IPS-18c (cell line): ENCODE measurements around the gene GAPDH.
A peak's percentile ranks its signal among the peaks of the same experiment; 100 is the strongest.
"Not testable (repeated sequence)": the region's sequence is repeated elsewhere in the genome, so short reads cannot be mapped to it uniquely, and the experiment has no call there.

ENCODE experiments used
- H3K4me3 ChIP-seq: 2 replicates; pipeline ENCODE4 v1.7.0; 2013; ENCODE audit warnings: low read depth, mild to moderate bottlenecking, low read length, moderate library complexity; ENCODE audit not compliant: insufficient read depth
- H3K9me3 ChIP-seq: one replicate; pipeline ENCODE4 v1.6.1; 2013; ENCODE audit warnings: mild to moderate bottlenecking, low read length, moderate library complexity; ENCODE audit not compliant: control insufficient read depth, insufficient read depth

GAPDH gene

DNA sequence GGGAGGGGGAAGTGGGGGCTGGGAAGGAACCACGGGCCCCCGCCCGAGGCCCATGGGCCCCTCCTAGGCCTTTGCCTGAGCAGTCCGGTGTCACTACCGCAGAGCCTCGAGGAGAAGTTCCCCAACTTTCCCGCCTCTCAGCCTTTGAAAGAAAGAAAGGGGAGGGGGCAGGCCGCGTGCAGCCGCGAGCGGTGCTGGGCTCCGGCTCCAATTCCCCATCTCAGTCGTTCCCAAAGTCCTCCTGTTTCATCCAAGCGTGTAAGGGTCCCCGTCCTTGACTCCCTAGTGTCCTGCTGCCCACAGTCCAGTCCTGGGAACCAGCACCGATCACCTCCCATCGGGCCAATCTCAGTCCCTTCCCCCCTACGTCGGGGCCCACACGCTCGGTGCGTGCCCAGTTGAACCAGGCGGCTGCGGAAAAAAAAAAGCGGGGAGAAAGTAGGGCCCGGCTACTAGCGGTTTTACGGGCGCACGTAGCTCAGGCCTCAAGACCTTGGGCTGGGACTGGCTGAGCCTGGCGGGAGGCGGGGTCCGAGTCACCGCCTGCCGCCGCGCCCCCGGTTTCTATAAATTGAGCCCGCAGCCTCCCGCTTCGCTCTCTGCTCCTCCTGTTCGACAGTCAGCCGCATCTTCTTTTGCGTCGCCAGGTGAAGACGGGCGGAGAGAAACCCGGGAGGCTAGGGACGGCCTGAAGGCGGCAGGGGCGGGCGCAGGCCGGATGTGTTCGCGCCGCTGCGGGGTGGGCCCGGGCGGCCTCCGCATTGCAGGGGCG is at the start of gene GAPDH:
Gene GAPDH, plus strand, starts transcription at position 595 of the 772 bp plus-strand sequence. CDS start 316 bp downstream, outside the sequence.
- peaks cover 3% of the 10 kb centered on the region for H3K9me3 ChIP-seq
- H3K4me3 ChIP-seq = peak within 1 kb of the TSS; percentile 98

DNA sequence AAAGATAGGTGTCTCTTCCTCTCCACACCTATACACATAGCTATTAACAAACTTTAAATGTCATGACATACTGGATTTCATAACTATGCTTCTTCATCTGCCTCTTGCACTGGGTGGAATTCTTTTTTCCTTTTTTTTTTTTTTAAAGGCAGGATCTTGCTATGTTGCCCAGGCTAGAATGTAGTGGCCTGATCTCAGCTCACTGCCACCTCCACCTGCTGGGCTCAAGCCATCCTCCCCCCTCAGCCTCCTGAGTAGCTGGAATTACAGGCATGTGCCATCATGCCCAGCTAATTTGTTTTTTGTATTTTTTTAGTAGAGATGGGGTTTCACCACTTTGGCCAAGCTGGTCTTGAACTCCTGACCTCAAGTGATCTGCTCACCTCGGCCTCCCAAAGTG is 46.1 kb upstream of the GAPDH start:
- H3K9me3 ChIP-seq = no peaks in the 10 kb centered on the region
- H3K4me3 ChIP-seq = no peak overlapping the region

DNA sequence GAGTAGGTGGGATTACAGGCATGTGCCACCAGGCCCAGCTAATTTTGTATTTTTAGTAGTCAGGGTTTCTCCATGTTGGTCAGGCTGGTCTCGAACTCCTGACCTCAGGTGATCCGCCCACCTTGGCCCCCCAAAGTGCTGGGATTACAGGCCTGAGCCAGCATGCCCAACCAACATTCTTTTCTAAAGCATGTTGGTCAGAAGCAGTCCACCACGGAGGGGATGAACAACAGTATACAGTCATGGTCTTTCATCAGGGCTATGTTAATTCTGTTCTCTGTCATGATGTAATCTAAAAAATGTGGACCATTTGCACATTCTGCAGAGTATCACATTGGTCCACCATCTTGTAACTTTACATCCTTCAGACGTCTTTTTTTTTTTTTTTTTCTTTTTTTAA is 44.9 kb upstream of the GAPDH start:
- no peak overlapping the region for H3K4me3 ChIP-seq
- no peaks in the 10 kb centered on the region for H3K9me3 ChIP-seq

DNA sequence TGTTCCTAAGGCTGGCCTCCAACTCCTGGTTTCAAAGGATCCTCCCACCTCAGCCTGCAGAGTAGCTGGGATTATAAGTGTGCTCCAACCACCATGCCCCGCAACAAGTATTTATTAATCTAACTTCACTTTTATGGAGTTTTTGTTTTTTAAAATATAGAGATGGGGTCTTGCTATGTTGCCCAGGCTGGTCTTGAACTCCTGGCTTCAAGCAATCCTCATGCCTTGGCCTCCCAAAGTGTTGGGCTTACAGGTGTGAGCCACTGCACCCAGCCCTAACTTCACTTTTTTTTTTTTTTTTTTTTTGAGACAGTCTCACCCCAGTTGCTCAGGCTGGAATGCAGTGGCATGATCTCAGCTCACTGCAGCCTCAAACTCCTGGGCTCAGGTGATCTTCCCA is 43.6 kb upstream of the GAPDH start:
- not testable (repeated sequence) for H3K9me3 ChIP-seq, H3K4me3 ChIP-seq

DNA sequence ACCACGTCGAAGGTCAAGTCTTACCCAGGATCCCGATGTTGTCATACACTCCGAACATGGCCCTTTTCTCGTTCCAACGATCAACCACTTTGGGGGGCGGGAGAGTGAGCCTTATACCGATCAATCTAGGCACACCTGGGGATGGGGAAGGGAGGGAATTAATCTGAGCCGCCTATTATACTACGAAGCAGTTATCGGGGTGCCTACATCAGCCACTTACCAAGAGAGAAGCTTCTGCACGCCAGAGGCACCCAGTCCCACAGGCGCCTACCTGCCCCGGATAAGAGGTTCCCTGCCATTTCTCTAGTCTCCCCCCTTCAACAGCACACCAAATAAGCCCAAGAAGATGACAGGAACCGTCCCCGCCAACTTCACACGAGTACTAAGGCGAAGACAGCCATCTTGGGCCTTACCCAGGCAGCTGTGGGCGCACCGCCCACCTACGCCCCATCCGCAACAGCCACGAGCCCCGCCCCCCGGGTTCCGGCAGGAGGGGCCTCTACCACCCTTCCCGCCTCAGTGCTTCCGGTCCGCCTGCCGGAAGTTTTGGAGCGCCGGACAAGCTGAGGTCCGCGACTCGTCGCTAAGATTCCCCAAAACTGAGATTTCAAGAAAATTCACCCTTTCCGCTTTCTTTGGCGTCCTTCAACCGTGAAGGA is 41.4 kb upstream of the GAPDH start, which contains the start of gene MRPL51:
Gene MRPL51, minus strand, starts transcription at position 425 of the 659 bp plus-strand sequence. Its CDS starts 126 bp downstream, at position 299.
- H3K9me3 ChIP-seq = no peaks in the 10 kb centered on the region
- peak within 1 kb of the TSS; percentile 98 for H3K4me3 ChIP-seq

DNA sequence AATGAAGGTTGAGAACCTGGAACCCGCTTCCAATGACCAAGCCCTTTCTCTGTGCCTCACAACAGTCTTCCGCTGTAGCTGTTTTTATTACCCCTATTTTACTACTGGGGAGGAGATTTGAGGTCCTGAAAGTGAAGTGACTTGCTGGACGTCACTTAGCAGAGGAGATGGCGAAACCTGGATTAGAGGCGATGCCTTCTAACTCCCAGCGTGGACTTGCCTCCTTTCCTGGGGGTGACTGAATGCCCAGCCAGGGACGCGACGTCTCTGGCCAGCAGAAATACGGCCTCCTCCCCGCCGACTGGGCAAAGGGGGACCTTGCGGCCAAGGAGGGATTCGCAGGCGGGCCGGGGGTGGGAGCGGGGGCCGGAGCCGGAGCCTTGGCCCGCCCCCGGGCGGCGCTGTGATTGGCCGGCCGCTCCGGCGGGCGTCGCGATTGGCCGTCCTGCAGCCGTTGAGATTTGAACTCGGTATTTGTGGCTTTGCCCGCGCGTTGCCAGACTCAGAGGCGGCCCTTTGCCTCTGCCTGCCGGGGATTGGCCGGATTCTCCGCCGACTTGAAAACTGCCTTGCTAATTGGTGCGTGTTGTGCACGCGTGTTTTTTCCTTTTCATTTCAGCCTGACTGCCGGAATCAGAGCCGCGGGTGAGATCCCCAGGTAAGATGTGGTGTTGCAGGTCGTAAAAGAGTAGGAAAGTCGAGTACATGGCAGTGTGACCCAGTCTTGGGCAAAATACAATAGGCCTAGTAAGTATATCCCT is 40.6 kb upstream of the GAPDH start, which contains the start of gene NCAPD2:
Gene NCAPD2, plus strand, starts transcription at position 606 of the 761 bp plus-strand sequence. CDS start 997 bp downstream, outside the sequence.
- Histone ChIP-seq H3K4me3 (peak within 1 kb of the TSS; percentile 98), H3K9me3 (no peaks in the 10 kb centered on the region)

DNA sequence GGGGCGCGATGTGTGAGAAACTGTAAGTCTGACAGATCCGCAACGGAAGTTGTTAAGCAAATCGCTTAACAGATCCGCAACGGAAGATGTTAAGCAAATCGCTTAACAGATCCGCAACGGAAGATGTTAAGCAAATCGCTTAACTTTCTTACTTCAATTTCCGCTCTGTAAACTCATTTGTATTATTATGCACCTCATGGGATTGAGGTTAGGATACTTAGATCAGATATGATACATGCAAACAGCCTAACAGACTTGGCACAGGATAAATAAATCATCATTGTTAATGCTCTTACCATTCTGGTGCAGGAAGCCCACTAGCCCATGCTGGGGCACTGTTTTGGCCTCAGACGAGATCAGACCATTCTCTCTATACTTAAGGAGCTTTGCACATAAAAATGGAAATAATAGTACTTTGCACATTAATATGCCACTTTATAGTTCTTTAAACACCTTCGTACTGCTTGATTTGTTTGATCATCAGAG is 40.0 kb upstream of the GAPDH start:
- peak overlapping the region; percentile 98 for H3K4me3 ChIP-seq

DNA sequence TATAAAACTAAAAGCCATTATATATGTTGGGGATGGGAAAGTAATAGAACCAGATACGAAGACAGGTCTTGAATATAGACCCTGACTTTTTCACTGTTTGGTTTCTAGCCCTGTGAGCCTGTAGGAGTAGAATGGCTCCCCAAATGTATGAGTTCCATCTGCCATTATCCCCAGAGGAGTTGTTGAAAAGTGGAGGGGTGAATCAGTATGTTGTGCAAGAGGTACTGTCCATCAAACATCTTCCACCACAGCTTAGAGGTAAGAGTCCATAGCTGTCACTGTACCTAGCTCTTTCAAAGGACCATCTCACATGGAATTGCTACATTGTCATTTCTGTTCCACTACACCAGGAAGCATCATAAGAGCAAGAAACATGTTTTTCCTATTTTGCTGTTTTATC is 39.3 kb upstream of the GAPDH start:
- Histone ChIP-seq H3K9me3 (no peaks in the 10 kb centered on the region), H3K4me3 (peak overlapping the region; percentile 98; the same call in 1 of the 2 replicates)

More for the DNA sequence above, 40.0 kb upstream of the GAPDH start:
- H3K9me3 ChIP-seq = no peaks in the 10 kb centered on the region

DNA sequence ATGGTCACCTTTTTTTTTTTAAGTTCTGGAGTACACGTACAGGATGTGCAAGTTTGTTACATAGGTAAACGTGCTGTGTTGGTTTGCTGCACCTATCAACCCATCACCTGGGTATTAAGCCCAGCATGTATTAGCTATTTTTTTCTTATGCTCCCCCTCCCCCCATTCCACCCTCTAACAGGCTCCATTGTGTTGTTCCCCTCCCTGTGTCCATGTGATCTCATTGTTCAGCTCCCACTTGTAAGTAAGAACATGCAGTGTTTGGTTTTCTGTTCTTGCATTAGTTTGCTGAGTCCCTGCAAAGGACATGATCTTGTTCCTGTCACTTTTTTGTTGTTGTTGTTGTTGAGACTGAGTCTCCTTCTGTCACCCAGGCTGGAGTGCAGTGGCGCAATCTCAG is 37.0 kb upstream of the GAPDH start:
- not testable (repeated sequence) for H3K9me3 ChIP-seq, H3K4me3 ChIP-seq

DNA sequence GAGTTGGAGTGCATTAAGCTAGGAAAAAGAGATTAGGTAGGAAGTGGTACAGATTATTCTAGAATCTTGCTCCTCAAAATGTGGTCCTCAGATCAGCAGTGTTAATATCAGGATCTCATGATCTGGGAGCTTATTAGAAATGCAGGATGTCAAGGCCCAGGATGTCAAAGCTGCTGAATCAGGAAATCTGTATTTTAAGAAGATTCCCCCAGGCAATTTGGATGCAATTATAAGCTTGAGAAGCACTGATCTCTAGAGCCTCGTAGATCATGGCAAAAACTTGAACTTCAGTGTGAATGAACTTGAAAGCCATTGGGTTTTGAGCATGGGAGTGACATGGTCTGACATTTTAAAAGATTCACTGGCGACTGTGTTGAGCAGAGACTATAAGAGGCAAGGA is 33.9 kb upstream of the GAPDH start:
- no peaks in the 10 kb centered on the region for H3K9me3 ChIP-seq
- H3K4me3 ChIP-seq = no peak overlapping the region

DNA sequence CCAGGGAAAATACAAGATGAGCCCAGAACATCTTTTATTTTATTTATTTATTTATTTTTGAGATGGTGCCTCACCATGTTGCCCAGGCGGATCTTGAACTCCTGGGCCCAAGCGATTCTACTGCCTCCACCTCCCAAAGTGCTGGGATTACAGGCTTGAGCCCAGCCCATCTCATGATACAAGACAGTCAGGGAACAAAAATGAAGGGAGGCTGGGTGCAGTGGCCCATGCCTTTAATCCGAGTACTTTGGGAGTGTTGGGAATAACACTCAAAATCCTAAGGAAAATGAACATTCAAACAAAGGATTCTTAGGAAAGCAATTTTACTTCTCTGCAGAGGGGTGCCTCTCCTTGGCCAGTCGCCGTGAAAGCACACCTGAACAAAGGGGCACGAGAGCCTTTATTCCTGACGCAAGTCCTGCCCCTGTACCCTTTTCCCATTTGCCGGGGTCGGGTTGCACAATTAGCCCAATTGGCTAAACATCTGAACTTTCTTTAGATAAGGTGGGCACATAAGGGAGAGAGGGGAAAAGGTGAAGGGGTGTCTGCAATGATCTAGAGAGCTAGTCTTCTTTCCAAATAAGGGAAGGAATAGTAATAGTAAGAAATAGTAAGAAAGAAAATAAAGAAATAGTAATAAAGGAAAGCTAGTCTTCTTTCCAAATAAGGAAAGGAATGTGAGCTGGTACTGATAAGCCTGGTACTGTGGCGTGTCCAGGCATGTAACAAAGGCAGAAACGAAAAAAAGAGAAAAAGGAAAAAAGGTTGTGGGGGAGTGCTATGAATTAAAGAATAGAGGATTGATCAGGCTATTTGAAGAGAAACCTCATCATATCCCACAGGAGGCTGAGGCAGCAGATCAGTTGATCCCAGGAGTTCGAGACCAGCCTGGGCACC is 27.0 kb upstream of the GAPDH start:
- H3K9me3 ChIP-seq = no peaks in the 10 kb centered on the region
- H3K4me3 ChIP-seq = no peak overlapping the region

DNA sequence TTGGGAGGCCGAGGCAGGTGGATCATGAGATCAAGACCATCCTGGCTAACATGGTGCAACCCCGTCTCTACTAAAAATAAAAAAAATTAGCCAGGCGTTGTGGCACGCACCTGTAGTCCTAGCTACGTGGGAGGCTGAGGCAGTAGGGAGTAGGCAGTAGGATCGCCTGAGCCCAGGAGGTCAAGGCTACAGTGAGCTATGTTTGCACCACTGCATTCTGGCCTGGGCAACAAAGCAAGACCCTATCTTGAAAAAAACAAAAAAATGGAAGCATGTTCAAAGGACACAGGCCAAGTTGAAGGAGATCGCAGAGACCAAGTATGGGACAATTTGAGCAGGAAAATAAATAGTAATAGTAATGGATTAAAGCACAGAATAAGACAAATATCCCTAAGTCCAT is 26.2 kb upstream of the GAPDH start:
- Histone ChIP-seq H3K9me3 (no peaks in the 10 kb centered on the region), H3K4me3 (no peak overlapping the region)

DNA sequence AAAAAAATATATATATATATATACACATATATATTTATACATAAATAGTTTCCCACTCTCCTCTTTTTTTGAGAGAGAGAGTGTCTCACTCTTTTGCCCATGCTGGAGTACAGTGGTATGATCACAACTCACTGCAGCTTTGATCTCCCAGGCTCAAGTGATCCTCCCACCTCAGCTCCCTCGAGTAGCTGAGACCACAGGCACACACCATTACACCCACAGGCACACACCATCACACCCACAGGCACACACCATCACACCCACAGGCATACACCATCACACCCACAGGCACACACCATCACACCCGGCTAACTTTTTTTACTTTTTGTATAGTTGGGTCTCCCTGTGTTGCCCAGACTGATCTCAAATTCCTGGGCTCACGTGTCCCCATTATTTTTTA is 14.1 kb upstream of the GAPDH start:
- Histone ChIP-seq H3K4me3 (no peak overlapping the region), H3K9me3 (peaks cover 2% of the 10 kb centered on the region)

DNA sequence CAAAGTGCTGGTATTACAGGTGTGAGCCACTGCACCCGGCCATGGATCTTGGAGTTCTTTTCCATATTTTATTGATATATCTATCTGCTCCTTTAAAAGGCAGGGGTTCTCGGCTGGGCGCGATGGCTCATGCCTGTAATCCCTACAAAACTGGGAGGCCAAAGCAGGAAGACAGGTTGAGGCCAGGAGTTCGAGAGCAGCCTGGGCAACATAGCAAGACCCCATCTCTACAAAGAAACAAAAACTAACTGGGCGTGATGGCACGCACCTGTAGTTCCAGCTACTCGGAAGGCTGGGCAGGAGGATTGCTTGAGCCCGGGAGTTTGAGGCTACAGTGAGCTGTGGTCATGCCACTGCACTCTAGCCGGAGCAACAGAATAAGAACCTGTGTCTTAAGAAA is 12.1 kb upstream of the GAPDH start:
- Histone ChIP-seq H3K9me3 (peaks cover 2% of the 10 kb centered on the region), H3K4me3 (no peak overlapping the region)

DNA sequence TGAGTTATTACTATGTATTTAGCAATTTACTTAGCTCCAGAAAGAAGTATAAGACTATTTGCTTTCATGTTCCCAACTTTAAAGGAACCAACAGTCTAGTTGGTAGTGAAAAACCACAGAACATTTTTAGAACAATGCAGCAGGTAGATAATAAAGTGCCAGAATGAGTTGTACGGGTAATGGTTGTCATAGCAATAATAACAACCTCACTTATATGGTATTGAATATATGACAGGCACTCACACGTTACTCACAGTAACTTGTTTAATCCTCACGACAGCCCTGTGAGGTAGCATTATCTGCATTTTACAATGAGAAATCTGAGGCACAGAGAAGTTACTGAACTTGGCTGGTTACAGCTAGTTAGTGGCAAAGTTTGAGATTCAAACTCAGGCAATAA is 10.6 kb upstream of the GAPDH start:
- Histone ChIP-seq H3K4me3 (no peak overlapping the region), H3K9me3 (peaks cover 2% of the 10 kb centered on the region)

DNA sequence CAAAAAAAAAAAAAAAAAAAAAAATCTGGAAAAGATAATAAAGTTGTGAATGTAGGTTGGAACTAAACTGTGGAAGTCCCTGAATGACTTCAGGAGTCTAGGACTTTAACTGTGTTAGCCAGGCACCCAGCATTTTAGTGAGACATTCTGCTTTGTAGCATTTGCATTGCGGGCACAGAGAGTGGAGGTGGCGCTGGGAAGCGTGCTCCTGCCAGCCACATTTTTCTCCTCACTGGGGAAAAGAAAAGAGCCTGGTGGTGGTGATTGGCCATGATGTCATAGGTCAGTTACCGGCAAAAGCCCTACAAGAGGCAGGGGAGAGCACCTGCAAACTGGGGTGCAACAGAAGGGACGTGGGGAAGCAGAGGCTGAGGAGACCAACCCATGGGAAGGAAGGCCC is 9.7 kb upstream of the GAPDH start:
- Histone ChIP-seq H3K9me3 (peaks cover 2% of the 10 kb centered on the region), H3K4me3 (no peak overlapping the region)

DNA sequence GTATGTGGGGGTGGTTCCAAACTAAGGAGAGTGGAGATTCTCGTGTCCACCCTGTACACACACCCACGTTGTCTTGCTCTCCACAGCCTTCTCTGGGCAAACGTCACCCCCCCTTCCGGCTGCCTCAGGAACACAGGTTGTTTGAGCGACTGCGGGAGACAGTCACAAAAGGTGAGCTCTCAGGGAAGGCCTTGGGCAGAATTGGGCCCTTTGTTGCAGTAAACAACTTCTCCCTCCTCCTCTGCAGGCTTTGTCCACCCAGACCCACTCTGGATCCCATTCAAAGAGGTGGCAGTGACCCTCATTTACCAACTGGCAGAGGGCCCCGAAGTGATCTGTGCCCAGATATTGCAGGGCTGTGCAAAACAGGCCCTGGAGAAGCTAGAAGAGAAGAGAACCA is 8.1 kb upstream of the GAPDH start:
- Histone ChIP-seq H3K9me3 (peaks cover 2% of the 10 kb centered on the region), H3K4me3 (no peak overlapping the region)
